HAP-1 (cell line): ENCODE data around the gene CCSER2.
A peak's percentile ranks its signal among the peaks of the same experiment; 100 is the strongest.
"Not testable (repeated sequence)": the region's sequence is repeated elsewhere in the genome, so short reads cannot be mapped to it uniquely, and the experiment has no call there.

ENCODE experiments used
- DNase-seq, 2 experiments: peaks; one replicate each; pipeline ENCODE4 v3.0.0-alpha.2; 2016 to 2020; ENCODE audit warnings: low spot score in 2 of 2
- H3K27me3 ChIP-seq: fragments of 250-450 bp; sonication (Bioruptor Pico); 2 replicates; pipeline ENCODE4 v1.5.1; 2020; ENCODE audit warnings: low read depth, mild to moderate bottlenecking, moderate library complexity
- H3K36me3 ChIP-seq: fragments of 250-450 bp; sonication (Bioruptor Pico); replicated peaks from 2 replicates; pipeline ENCODE4 v1.5.1; 2020; ENCODE audit warnings: mild to moderate bottlenecking
- H3K4me1 ChIP-seq: fragments of 250-450 bp; sonication (Bioruptor Pico); 2 replicates; pipeline ENCODE4 v1.5.1; 2020; ENCODE audit warnings: mild to moderate bottlenecking
- H3K4me3 ChIP-seq: fragments of 250-450 bp; sonication (Bioruptor Pico); 2 replicates; pipeline ENCODE4 v1.5.1; 2020; ENCODE audit warnings: mild to moderate bottlenecking, moderate library complexity
- H3K9me3 ChIP-seq: fragments of 250-450 bp; sonication (Bioruptor Pico); 2 replicates; pipeline ENCODE4 v1.5.1; 2020; ENCODE audit warnings: mild to moderate bottlenecking, moderate library complexity
- in situ Hi-C: fragments of 300-500 bp; cut with MboI; formaldehyde crosslinking; loops from 3 replicates; pipeline ENCODE4 v1.14.3; 2020; ENCODE audit warnings: low sequenced_read_pairs, inconsistent platforms, mixed read lengths

CCSER2 gene

GRCh38 chr10:84328418-84329195, at the start of gene CCSER2:
Gene CCSER2, plus strand, starts transcription at chr10:84328589. Its CDS starts 42,464 bp downstream, at chr10:84371053.
- no peaks in the 10 kb centered on the region for H3K9me3 ChIP-seq
- peak within 1 kb of the TSS; percentile 42 for H3K4me3 ChIP-seq
- peaks cover 9% of the 10 kb centered on the region for H3K4me1 ChIP-seq
- DNase-seq: peak; percentile 87 to 99
- in situ Hi-C loops: no loop called here
- no peaks in the 10 kb centered on the region for H3K27me3 ChIP-seq
- no peaks in the 10 kb centered on the region; the same call in 1 of the 2 replicates for H3K36me3 ChIP-seq

GRCh38 chr10:84279876-84280475, 48.4 kb upstream of the CCSER2 start:
- H3K4me3 ChIP-seq: not testable (repeated sequence)

GRCh38 chr10:84286695-84287094, 41.7 kb upstream of the CCSER2 start:
- in situ Hi-C loops: no loop called here

More at GRCh38 chr10:84279876-84280475, 48.4 kb upstream of the CCSER2 start:
- peak in 1 of 2 experiments; percentile 48 for DNase-seq
- H3K27me3 ChIP-seq, in situ Hi-C loops, H3K4me1 ChIP-seq, H3K36me3 ChIP-seq, H3K9me3 ChIP-seq: not testable (repeated sequence)

GRCh38 chr10:84288151-84288550, 40.2 kb upstream of the CCSER2 start:
- Histone ChIP-seq H3K4me1 (no peaks in the 10 kb centered on the region), H3K27me3 (no peaks in the 10 kb centered on the region), H3K4me3 (no peak overlapping the region), H3K36me3 (no peaks in the 10 kb centered on the region), H3K9me3 (no peaks in the 10 kb centered on the region)
- no peak for DNase-seq
- in situ Hi-C loops: no loop called here

More at GRCh38 chr10:84286695-84287094, 41.7 kb upstream of the CCSER2 start:
- Histone ChIP-seq H3K27me3 (no peaks in the 10 kb centered on the region), H3K4me1 (no peaks in the 10 kb centered on the region), H3K9me3 (no peaks in the 10 kb centered on the region), H3K36me3 (no peaks in the 10 kb centered on the region), H3K4me3 (no peak overlapping the region)
- DNase-seq: no peak

- in situ Hi-C loops: no loop called here
- DNase-seq: no peak
- H3K36me3 ChIP-seq: no peaks in the 10 kb centered on the region
Observed at GRCh38 chr10:84289521-84290200, 38.7 kb upstream of the CCSER2 start.

GRCh38 chr10:84290235-84290634, 38.2 kb upstream of the CCSER2 start:
- in situ Hi-C loops: no loop called here
- Histone ChIP-seq H3K27me3 (no peaks in the 10 kb centered on the region), H3K4me3 (no peak overlapping the region)

More at GRCh38 chr10:84289521-84290200, 38.7 kb upstream of the CCSER2 start:
- Histone ChIP-seq H3K4me1 (no peaks in the 10 kb centered on the region), H3K4me3 (no peak overlapping the region), H3K9me3 (no peaks in the 10 kb centered on the region), H3K27me3 (no peaks in the 10 kb centered on the region)

GRCh38 chr10:84291384-84291783, 37.0 kb upstream of the CCSER2 start:
- no peaks in the 10 kb centered on the region for H3K9me3 ChIP-seq
- DNase-seq: peak in 1 of 2 experiments; percentile 34
- H3K4me3 ChIP-seq: no peak overlapping the region
- H3K27me3 ChIP-seq: no peaks in the 10 kb centered on the region
- no peaks in the 10 kb centered on the region for H3K36me3 ChIP-seq
- in situ Hi-C loops: no loop called here
- no peaks in the 10 kb centered on the region for H3K4me1 ChIP-seq

More at GRCh38 chr10:84290235-84290634, 38.2 kb upstream of the CCSER2 start:
- no peaks in the 10 kb centered on the region for H3K4me1 ChIP-seq
- no peaks in the 10 kb centered on the region for H3K36me3 ChIP-seq
- no peak for DNase-seq
- H3K9me3 ChIP-seq: no peaks in the 10 kb centered on the region

- H3K36me3 ChIP-seq: no peaks in the 10 kb centered on the region
- in situ Hi-C loops: no loop called here
- DNase-seq: no peak
- no peaks in the 10 kb centered on the region for H3K9me3 ChIP-seq
- H3K4me1 ChIP-seq: no peaks in the 10 kb centered on the region
- no peak overlapping the region for H3K4me3 ChIP-seq
- no peaks in the 10 kb centered on the region for H3K27me3 ChIP-seq
Observed at GRCh38 chr10:84292502-84292901, 35.9 kb upstream of the CCSER2 start.

GRCh38 chr10:84293171-84293570, 35.2 kb upstream of the CCSER2 start:
- H3K36me3 ChIP-seq: no peaks in the 10 kb centered on the region
- H3K4me3 ChIP-seq: no peak overlapping the region
- in situ Hi-C loops: no loop called here
- no peaks in the 10 kb centered on the region for H3K4me1 ChIP-seq
- H3K27me3 ChIP-seq: no peaks in the 10 kb centered on the region
- H3K9me3 ChIP-seq: no peaks in the 10 kb centered on the region
- DNase-seq: no peak

GRCh38 chr10:84293574-84294016, 34.8 kb upstream of the CCSER2 start:
- no peak for DNase-seq
- in situ Hi-C loops: no loop called here
- no peaks in the 10 kb centered on the region for H3K9me3 ChIP-seq
- H3K4me3 ChIP-seq: no peak overlapping the region
- H3K4me1 ChIP-seq: no peaks in the 10 kb centered on the region
- no peaks in the 10 kb centered on the region for H3K27me3 ChIP-seq
- no peaks in the 10 kb centered on the region for H3K36me3 ChIP-seq

GRCh38 chr10:84294766-84295447, 33.5 kb upstream of the CCSER2 start:
- in situ Hi-C loops: no loop called here
- Histone ChIP-seq H3K27me3 (no peaks in the 10 kb centered on the region), H3K36me3 (no peaks in the 10 kb centered on the region), H3K4me1 (no peaks in the 10 kb centered on the region), H3K4me3 (no peak overlapping the region), H3K9me3 (no peaks in the 10 kb centered on the region)
- DNase-seq: no peak

- Histone ChIP-seq H3K36me3 (no peaks in the 10 kb centered on the region), H3K4me1 (no peaks in the 10 kb centered on the region), H3K4me3 (no peak overlapping the region), H3K27me3 (no peaks in the 10 kb centered on the region), H3K9me3 (no peaks in the 10 kb centered on the region)
- DNase-seq: no peak
- in situ Hi-C loops: no loop called here
Observed at GRCh38 chr10:84296091-84296981, 32.1 kb upstream of the CCSER2 start.

GRCh38 chr10:84298057-84298456, 30.3 kb upstream of the CCSER2 start:
- no peak for DNase-seq
- Histone ChIP-seq H3K27me3 (no peaks in the 10 kb centered on the region), H3K9me3 (no peaks in the 10 kb centered on the region), H3K4me1 (no peaks in the 10 kb centered on the region), H3K4me3 (no peak overlapping the region), H3K36me3 (no peaks in the 10 kb centered on the region)
- in situ Hi-C loops: no loop called here
